ENCODE data around the gene CACNB2. TPM values are rescaled to one million over a fixed set of nuclear protein-coding genes. Genes with fewer than 3 reads are reported as not detected.

CACNB2 gene
- polyA plus RNA-seq, 1 of the 3 experiments (the other 2 are of a cell fraction), result 0.74 TPM

GRCh38 chr10:18460032-18460431 is 319.8 kb downstream of the CACNB2 start:
- TF ChIP-seq USF1 (IDR thresholded peaks at IDR 0.05; ENCODE audit: borderline replicate concordance, low read depth), result no peak
- no peak for TF ChIP-seq RCOR1 (IDR thresholded peaks at IDR 0.05; ENCODE audit: low read length)
- no peak for TF ChIP-seq GATA2 (CRISPR knock-in tag; IDR thresholded peaks at IDR 0.05)
- TF ChIP-seq SMC3 (IDR thresholded peaks at IDR 0.05; ENCODE audit: low read depth, low read length), result no peak
- TF ChIP-seq TEAD4 (IDR thresholded peaks at IDR 0.05; ENCODE audit: borderline replicate concordance, insufficient read depth), result no peak
- TF ChIP-seq FOXJ3 (CRISPR knock-in tag; IDR thresholded peaks at IDR 0.05), result no peak
- TF ChIP-seq RFX5 (IDR thresholded peaks at IDR 0.05; ENCODE audit: low read length), result no peak
- TF ChIP-seq CHD2 (IDR thresholded peaks at IDR 0.05; ENCODE audit: low read length, partially characterized antibody), result no peak
- TF ChIP-seq USF2 (IDR thresholded peaks at IDR 0.05; ENCODE audit: borderline replicate concordance, low read depth, low read length), result no peak
- TF ChIP-seq EZH2phosphoT487 (IDR thresholded peaks at IDR 0.05; ENCODE audit: borderline replicate concordance, low read depth), result no peak
- Histone ChIP-seq H3K4me1 (ENCODE audit: control insufficient read depth in 1 of 2, insufficient read depth in 2 of 2, low read depth in 1 of 2, low read length in 1 of 2) (no peaks in the 10 kb centered on the region), H3K9me3 (no peaks in the 10 kb centered on the region), H3K79me2 (ENCODE audit: insufficient read depth) (no peaks in the 10 kb centered on the region), H3K27me3 (ENCODE audit: insufficient read depth) (no peaks in the 10 kb centered on the region), H3K4me3 (ENCODE audit: low read depth in 2 of 2, low read length in 1 of 2) (no peak overlapping the region), H3K36me3 (replicated peaks in 1 of 2; ENCODE audit: control insufficient read depth in 1 of 2, insufficient read depth in 2 of 2, low read length in 1 of 2) (no peaks in the 10 kb centered on the region), H3K27ac (ENCODE audit: low read depth in 2 of 2, low read length in 1 of 2) (no peak overlapping the region), H4K20me1 (ENCODE audit: insufficient read depth) (no peaks in the 10 kb centered on the region), H3K9me2 (no peaks in the 10 kb centered on the region), H2AFZ (ENCODE audit: low read depth) (no peak overlapping the region), H3F3A (replicated peaks; ENCODE audit: insufficient read depth) (no peaks in the 10 kb centered on the region), H3K9ac (no peak overlapping the region), H3K4me2 (no peak overlapping the region)
- DNase-seq, result no peak
- WGBS (ENCODE audit: low lambda C conversion rate), result 78% methylated on average over 2 of the region's 2 CpGs
- POLR2A ChIA-PET, result no interaction called here
- CTCF ChIA-PET, result no interaction called here

GRCh38 chr10:18463673-18464211 is 323.5 kb downstream of the CACNB2 start:
- Histone ChIP-seq H3K79me2 (ENCODE audit: insufficient read depth) (no peaks in the 10 kb centered on the region), H4K20me1 (ENCODE audit: insufficient read depth) (no peaks in the 10 kb centered on the region), H3K4me3 (ENCODE audit: low read depth in 2 of 2, low read length in 1 of 2) (no peak overlapping the region), H3K36me3 (replicated peaks in 1 of 2; ENCODE audit: control insufficient read depth in 1 of 2, insufficient read depth in 2 of 2, low read length in 1 of 2) (no peaks in the 10 kb centered on the region), H3K9ac (no peak overlapping the region), H3K9me3 (no peaks in the 10 kb centered on the region), H3K4me1 (ENCODE audit: control insufficient read depth in 1 of 2, insufficient read depth in 2 of 2, low read depth in 1 of 2, low read length in 1 of 2) (no peaks in the 10 kb centered on the region), H3K4me2 (no peak overlapping the region), H3K9me2 (no peaks in the 10 kb centered on the region), H3K27me3 (ENCODE audit: insufficient read depth) (no peaks in the 10 kb centered on the region), H3F3A (replicated peaks; ENCODE audit: insufficient read depth) (no peaks in the 10 kb centered on the region), H3K27ac (ENCODE audit: low read depth in 2 of 2, low read length in 1 of 2) (no peak overlapping the region), H2AFZ (ENCODE audit: low read depth) (no peak overlapping the region)
- DNase-seq, result no peak
- ChIA-PET POLR2A (no interaction called here), CTCF (no interaction called here)
- TF ChIP-seq REST (IDR thresholded peaks at IDR 0.05; ENCODE audit: low read depth, low read length) (no peak), EZH2phosphoT487 (IDR thresholded peaks at IDR 0.05; ENCODE audit: borderline replicate concordance, low read depth) (no peak), RAD21 (IDR thresholded peaks at IDR 0.05; ENCODE audit: low read length) (no peak), YY1 (IDR thresholded peaks at IDR 0.05; ENCODE audit: low read depth) (no peak), GATA2 (CRISPR knock-in tag; IDR thresholded peaks at IDR 0.05) (no peak), SIN3A (IDR thresholded peaks at IDR 0.05; ENCODE audit: borderline replicate concordance, low read depth, low read length) (no peak), RCOR1 (IDR thresholded peaks at IDR 0.05; ENCODE audit: low read length) (no peak), MEF2A (IDR thresholded peaks at IDR 0.05; ENCODE audit: borderline replicate concordance, low read depth) (no peak), SMC3 (IDR thresholded peaks at IDR 0.05; ENCODE audit: low read depth, low read length) (no peak), USF1 (IDR thresholded peaks at IDR 0.05; ENCODE audit: borderline replicate concordance, low read depth) (no peak), TEAD4 (IDR thresholded peaks at IDR 0.05; ENCODE audit: borderline replicate concordance, insufficient read depth) (no peak), NRF1 (IDR thresholded peaks at IDR 0.05; ENCODE audit: low read depth, low read length) (no peak), EP300 (IDR thresholded peaks at IDR 0.05; ENCODE audit: borderline replicate concordance in 1 of 2, low read depth in 1 of 2, low read length in 1 of 2) (no peak)
- TF ChIP-seq, protein P1, sequence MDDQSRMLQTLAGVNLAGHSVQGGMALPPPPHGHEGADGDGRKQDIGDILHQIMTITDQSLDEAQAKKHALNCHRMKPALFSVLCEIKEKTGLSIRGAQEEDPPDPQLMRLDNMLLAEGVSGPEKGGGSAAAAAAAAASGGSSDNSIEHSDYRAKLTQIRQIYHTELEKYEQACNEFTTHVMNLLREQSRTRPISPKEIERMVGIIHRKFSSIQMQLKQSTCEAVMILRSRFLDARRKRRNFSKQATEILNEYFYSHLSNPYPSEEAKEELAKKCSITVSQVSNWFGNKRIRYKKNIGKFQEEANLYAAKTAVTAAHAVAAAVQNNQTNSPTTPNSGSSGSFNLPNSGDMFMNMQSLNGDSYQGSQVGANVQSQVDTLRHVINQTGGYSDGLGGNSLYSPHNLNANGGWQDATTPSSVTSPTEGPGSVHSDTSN (IDR thresholded peaks at IDR 0.05), result no peak
- WGBS (ENCODE audit: low lambda C conversion rate), result 70% methylated on average over 5 of the region's 5 CpGs
